Neuronal stem cell (in vitro differentiated cells): ENCODE data around the gene BCAP31.

Experiments
- DNase-seq: peaks from one replicate; pipeline ENCODE4 v3.0.0-alpha.2; 2013; ENCODE audit warnings: low spot score
- H2AFZ ChIP-seq: one replicate; pipeline ENCODE4 v1.6.1; 2013; ENCODE audit warnings: mild to moderate bottlenecking, low read length, inconsistent platforms
- H2AK5ac ChIP-seq: 2 replicates; pipeline ENCODE4 v1.6.1; 2013; ENCODE audit warnings: low read depth, mild to moderate bottlenecking, inconsistent platforms, low read length, moderate library complexity, mixed read lengths
- H2BK120ac ChIP-seq: 2 replicates; pipeline ENCODE4 v1.6.1; 2013; ENCODE audit warnings: low read depth, mild to moderate bottlenecking, inconsistent platforms, low read length, moderate library complexity, mixed read lengths
- H2BK12ac ChIP-seq: one replicate; pipeline ENCODE4 v1.6.1; 2013; ENCODE audit warnings: low read length, inconsistent platforms
- H2BK15ac ChIP-seq: 2 replicates; pipeline ENCODE4 v1.6.1; 2013; ENCODE audit warnings: mild to moderate bottlenecking, low read length, inconsistent platforms, mixed read lengths
- H2BK5ac ChIP-seq: one replicate; pipeline ENCODE4 v1.6.1; 2013; ENCODE audit warnings: inconsistent platforms, mild to moderate bottlenecking, low read length, moderate library complexity
- H3K14ac ChIP-seq: one replicate; pipeline ENCODE4 v1.6.1; 2013; ENCODE audit warnings: low read length, inconsistent platforms
- H3K18ac ChIP-seq: 2 replicates; pipeline ENCODE4 v1.6.1; 2013; ENCODE audit warnings: low read length, inconsistent platforms
- H3K23ac ChIP-seq: 2 replicates; pipeline ENCODE4 v1.6.1; 2013; ENCODE audit warnings: low read depth, mild to moderate bottlenecking, mixed read lengths, low read length, inconsistent platforms; ENCODE audit not compliant: poor library complexity
- H3K27ac ChIP-seq: replicated peaks from 3 replicates; pipeline ENCODE4 v1.5.1; 2013; ENCODE audit warnings: low read length, inconsistent platforms
- H3K27me3 ChIP-seq, 3 experiments: 2 replicates each; pipeline ENCODE4 v1.6.1; 2013; ENCODE audit warnings: low read length in 3 of 3, mild to moderate bottlenecking in 2 of 3, inconsistent platforms in 1 of 3, low read depth in 1 of 3, mixed read lengths in 1 of 3, moderate library complexity in 1 of 3; ENCODE audit not compliant: control insufficient read depth in 3 of 3, insufficient read depth in 3 of 3
- H3K36me3 ChIP-seq, 2 donors: replicated peaks in 1 of 2; 2 replicates each; pipeline ENCODE4 v1.6.1; 2013; ENCODE audit warnings: low read length in 2 of 2; ENCODE audit not compliant: control insufficient read depth in 2 of 2, insufficient read depth in 2 of 2
- H3K4ac ChIP-seq: 2 replicates; pipeline ENCODE4 v1.6.1; 2013; ENCODE audit warnings: inconsistent platforms, mild to moderate bottlenecking, low read length, moderate library complexity
- H3K4me1 ChIP-seq, 2 donors: 1 replicate in 1 of 2; 2 replicates in 1 of 2; pipeline ENCODE4 v1.6.1; 2013; ENCODE audit warnings: low read length in 2 of 2, low read depth in 1 of 2; ENCODE audit not compliant: control insufficient read depth in 2 of 2, insufficient read depth in 1 of 2
- H3K4me2 ChIP-seq: one replicate; pipeline ENCODE4 v1.6.1; 2013; ENCODE audit warnings: mild to moderate bottlenecking, low read length, inconsistent platforms; ENCODE audit not compliant: insufficient read depth, poor library complexity, severe bottlenecking
- H3K4me3 ChIP-seq, 2 donors: 2 replicates each; pipeline ENCODE4 v1.5.1; 2013; ENCODE audit warnings: low read length in 2 of 2, mild to moderate bottlenecking in 2 of 2, inconsistent platforms in 1 of 2, moderate library complexity in 1 of 2
- H3K79me1 ChIP-seq: one replicate; pipeline ENCODE4 v1.6.1; 2013; ENCODE audit warnings: low read depth, mild to moderate bottlenecking, inconsistent platforms, low read length, moderate library complexity
- H3K9ac ChIP-seq: one replicate; pipeline ENCODE4 v1.6.1; 2013; ENCODE audit warnings: mild to moderate bottlenecking, low read depth, low read length, inconsistent platforms; ENCODE audit not compliant: poor library complexity
- H3K9me3 ChIP-seq, 2 donors: replicated peaks in 1 of 2; 2 replicates each; pipeline versions ENCODE3 to v1.6.1; 2013; ENCODE audit warnings: low read length in 2 of 2, mild to moderate bottlenecking in 2 of 2, inconsistent platforms in 1 of 2, low read depth in 1 of 2, mixed read lengths in 1 of 2, moderate library complexity in 1 of 2; ENCODE audit not compliant: control insufficient read depth in 2 of 2, insufficient read depth in 1 of 2
- H4K8ac ChIP-seq: one replicate; pipeline ENCODE4 v1.6.1; 2013; ENCODE audit warnings: low read depth, mild to moderate bottlenecking, inconsistent platforms, low read length, moderate library complexity
- H4K91ac ChIP-seq: one replicate; pipeline ENCODE4 v1.6.1; 2013; ENCODE audit warnings: low read length, low read depth, mild to moderate bottlenecking, inconsistent platforms; ENCODE audit not compliant: poor library complexity
- WGBS, 2 donors: extraction: QIAGEN DNeasy Blood & Tissue Kit; methylation state at CpG; one replicate each; pipeline ENCODE4 v1.1.7; 2013; ENCODE audit warnings: missing lambda C conversion rate in 2 of 2, mixed read lengths in 1 of 2; ENCODE audit not compliant: insufficient read length in 2 of 2, insufficient replicate concordance in 1 of 2; ENCODE audit errors: extremely low coverage in 2 of 2; 5-methylcytosine and 5-hydroxymethylcytosine counted together

BCAP31 gene

GRCh38 chrX:153662266-153662665 is 61.9 kb downstream of the BCAP31 start:
- Histone ChIP-seq H3K4me1 (no peaks in the 10 kb centered on the region), H2BK15ac (no peak overlapping the region), H3K27ac (no peak overlapping the region), H3K9ac (no peak overlapping the region), H3K9me3 (peaks cover 0 to 8% of the 10 kb centered on the region in 2 donors), H2AK5ac (no peak overlapping the region), H2AFZ (peak overlapping the region; percentile 7), H3K79me1 (no peaks in the 10 kb centered on the region), H2BK120ac (no peak overlapping the region), H4K8ac (no peak overlapping the region), H3K14ac (no peak overlapping the region), H3K4me3 (no peak overlapping the region), H4K91ac (no peak overlapping the region), H2BK12ac (no peak overlapping the region), H3K4me2 (peak overlapping the region; percentile 11), H3K36me3 (no peaks in the 10 kb centered on the region), H3K4ac (no peak overlapping the region), H3K27me3 (peaks cover 0 to 25% (median 3%) of the 10 kb centered on the region in 3 experiments), H3K18ac (no peak overlapping the region), H3K23ac (no peak overlapping the region), H2BK5ac (no peak overlapping the region)
- no CpG with 5 or more reads among the region's 31 CpGs for WGBS, 2 donors
- no peak for DNase-seq

- DNase-seq, result no peak
- H3K27ac ChIP-seq, result no peak overlapping the region
- no peak overlapping the region for H3K4me3 ChIP-seq
- no peak overlapping the region for H2BK12ac ChIP-seq
- no peak overlapping the region for H3K18ac ChIP-seq
- no peaks in the 10 kb centered on the region for H3K79me1 ChIP-seq
- peaks cover 0 to 9% of the 10 kb centered on the region in 2 donors for H3K9me3 ChIP-seq
- H3K4me1 ChIP-seq, result no peaks in the 10 kb centered on the region
- H3K14ac ChIP-seq, result no peak overlapping the region
- no peak overlapping the region for H3K23ac ChIP-seq
- H3K4me2 ChIP-seq, result no peak overlapping the region
- no peak overlapping the region for H2BK120ac ChIP-seq
- H2BK5ac ChIP-seq, result no peak overlapping the region
- peaks cover 0 to 20% (median 3%) of the 10 kb centered on the region in 3 experiments for H3K27me3 ChIP-seq
- no peak overlapping the region for H2AK5ac ChIP-seq
- H2AFZ ChIP-seq, result no peak overlapping the region
- no peak overlapping the region for H4K8ac ChIP-seq
- H4K91ac ChIP-seq, result no peak overlapping the region
- no CpG with 5 or more reads among the region's 3 CpGs for WGBS, 2 donors
- H3K4ac ChIP-seq, result no peak overlapping the region
- no peak overlapping the region for H2BK15ac ChIP-seq
- H3K36me3 ChIP-seq, result no peaks in the 10 kb centered on the region
- H3K9ac ChIP-seq, result no peak overlapping the region
Observed at GRCh38 chrX:153659268-153659667, 64.9 kb downstream of the BCAP31 start.

GRCh38 chrX:153657161-153657560 is 67.0 kb downstream of the BCAP31 start:
- no peak overlapping the region for H3K4me2 ChIP-seq
- peaks cover 0 to 12% (median 3%) of the 10 kb centered on the region in 3 experiments for H3K27me3 ChIP-seq
- H3K79me1 ChIP-seq, result no peaks in the 10 kb centered on the region
- no peak overlapping the region for H4K8ac ChIP-seq
- no peak overlapping the region for H3K4ac ChIP-seq
- H4K91ac ChIP-seq, result no peak overlapping the region
- no peak overlapping the region for H3K9ac ChIP-seq
- H2BK12ac ChIP-seq, result no peak overlapping the region
- H2BK5ac ChIP-seq, result no peak overlapping the region
- H2AFZ ChIP-seq, result no peak overlapping the region
- no peaks in the 10 kb centered on the region for H3K4me1 ChIP-seq
- H2AK5ac ChIP-seq, result no peak overlapping the region
- no peak overlapping the region for H3K27ac ChIP-seq
- peaks cover 0 to 17% of the 10 kb centered on the region in 2 donors for H3K9me3 ChIP-seq
- no peak overlapping the region for H3K18ac ChIP-seq
- no peak overlapping the region for H2BK120ac ChIP-seq
- no peak overlapping the region for H3K14ac ChIP-seq
- no peak for DNase-seq
- no peak overlapping the region for H3K4me3 ChIP-seq
- H3K36me3 ChIP-seq, result no peaks in the 10 kb centered on the region
- no peak overlapping the region for H2BK15ac ChIP-seq
- no peak overlapping the region for H3K23ac ChIP-seq
- no CpG with 5 or more reads among the region's 9 CpGs for WGBS, 2 donors

DNA sequence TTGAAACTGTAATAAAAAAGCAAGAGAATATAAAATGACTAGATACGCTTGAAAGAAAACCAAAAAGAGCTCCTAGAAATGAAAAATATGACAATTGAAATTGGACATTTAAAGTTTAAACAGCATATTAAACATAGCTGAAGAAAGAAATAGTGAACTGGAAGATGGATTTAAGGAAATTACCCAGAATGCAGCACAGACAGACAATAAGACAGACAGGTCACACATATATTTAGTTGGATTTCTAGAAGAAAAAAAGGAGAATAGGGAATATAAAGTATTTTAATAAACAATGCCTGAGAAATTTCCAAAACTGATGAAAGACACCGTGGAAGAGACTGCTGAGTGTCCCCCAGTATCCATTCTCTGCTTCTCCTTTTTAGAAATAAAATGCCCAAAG is 70.6 kb downstream of the BCAP31 start:
- H3K9ac ChIP-seq, result no peak overlapping the region
- no peak overlapping the region for H3K18ac ChIP-seq
- H2BK15ac ChIP-seq, result no peak overlapping the region
- peaks cover 0 to 9% of the 10 kb centered on the region in 2 donors for H3K9me3 ChIP-seq
- DNase-seq, result no peak
- no peaks in the 10 kb centered on the region for H3K79me1 ChIP-seq
- no peaks in the 10 kb centered on the region for H3K36me3 ChIP-seq
- no peak overlapping the region for H3K23ac ChIP-seq
- no peak overlapping the region for H3K27ac ChIP-seq
- no CpG with 5 or more reads among the region's 2 CpGs for WGBS, 2 donors
- H2BK12ac ChIP-seq, result no peak overlapping the region
- no peak overlapping the region for H3K4ac ChIP-seq
- no peak overlapping the region for H2AFZ ChIP-seq
- no peak overlapping the region for H2BK5ac ChIP-seq
- H2BK120ac ChIP-seq, result no peak overlapping the region
- no peak overlapping the region for H4K91ac ChIP-seq
- no peak overlapping the region for H4K8ac ChIP-seq
- no peaks in the 10 kb centered on the region for H3K4me1 ChIP-seq
- H2AK5ac ChIP-seq, result no peak overlapping the region
- H3K4me2 ChIP-seq, result no peak overlapping the region
- H3K27me3 ChIP-seq, result peaks cover 0 to 10% (median 9%) of the 10 kb centered on the region in 3 experiments
- no peak overlapping the region for H3K4me3 ChIP-seq
- no peak overlapping the region for H3K14ac ChIP-seq
